Caco-2 (cell line): ENCODE data around the gene CFD. TPM values are rescaled to one million over a fixed set of nuclear protein-coding genes. Genes with fewer than 3 reads are reported as not detected.
A peak's percentile ranks its signal among the peaks of the same experiment; 100 is the strongest.
"Not testable (repeated sequence)": the region's sequence is repeated elsewhere in the genome, so short reads cannot be mapped to it uniquely, and the experiment has no call there.

ENCODE experiments used
- BruUV-seq: library from RNA; stranded (reverse); fragments of 400-500 nt; replicated peaks from 2 replicates; lab custom pipeline; 2021; lab: Mats Ljungman, UMichigan
- CTCF ChIA-PET: fragments of 300-600 bp; sonication (Branson Sonifier 250); formaldehyde crosslinking; loops from one replicate; lab custom pipeline; 2022; ENCODE audit warnings: antibody characterized with exemption; lab: Charles Lee
- POLR2A ChIA-PET: fragments of 300-600 bp; sonication (Branson Sonifier 250); formaldehyde crosslinking; loops from one replicate; lab custom pipeline; 2022; ENCODE audit warnings: antibody characterized with exemption; lab: Charles Lee
- DNase-seq, 2 experiments: peaks; one replicate each; pipeline versions ENCODE4 v3.0.0 to v3.0.0-alpha.2; 2020 to 2022
- H3K27me3 ChIP-seq: replicated peaks from 2 replicates; pipeline ENCODE4 v1.6.0; 2011; ENCODE audit warnings: low read length; ENCODE audit not compliant: control insufficient read depth, insufficient read depth
- H3K36me3 ChIP-seq: 2 replicates; pipeline ENCODE4 v1.5.1; 2011; ENCODE audit warnings: low read length; ENCODE audit not compliant: control insufficient read depth, insufficient read depth
- H3K4me1 ChIP-seq: fragments of 250-450 bp; sonication (Bioruptor Pico); 2 replicates; pipeline ENCODE4 v1.5.1; 2020; ENCODE audit warnings: mild to moderate bottlenecking
- H3K4me3 ChIP-seq: 2 replicates; pipeline ENCODE4 v1.5.1; 2011; ENCODE audit warnings: low read depth, mild to moderate bottlenecking, control low read depth, low read length
- H3K9me3 ChIP-seq: fragments of 250-450 bp; sonication (Bioruptor Pico); 2 replicates; pipeline ENCODE4 v1.5.1; 2020; ENCODE audit warnings: mild to moderate bottlenecking, moderate library complexity
- H3K27ac Mint-ChIP-seq: one replicate; pipeline ENCODE4 v1.8.0; 2022; ENCODE audit warnings: mixed read lengths; ENCODE audit not compliant: unreplicated experiment
- H3K27me3 Mint-ChIP-seq: one replicate; pipeline ENCODE4 v1.8.0; 2022; ENCODE audit warnings: mixed read lengths; ENCODE audit not compliant: insufficient read depth, unreplicated experiment
- H3K36me3 Mint-ChIP-seq: one replicate; pipeline ENCODE4 v1.8.0; 2022; ENCODE audit warnings: mild to moderate bottlenecking, mixed read lengths; ENCODE audit not compliant: insufficient read depth, unreplicated experiment
- H3K4me1 Mint-ChIP-seq: one replicate; pipeline ENCODE4 v1.8.0; 2022; ENCODE audit warnings: low read depth, mixed read lengths; ENCODE audit not compliant: unreplicated experiment
- H3K4me3 Mint-ChIP-seq: one replicate; pipeline ENCODE4 v1.8.0; 2022; ENCODE audit warnings: mild to moderate bottlenecking, moderate library complexity, mixed read lengths; ENCODE audit not compliant: unreplicated experiment
- H3K9me3 Mint-ChIP-seq: one replicate; pipeline ENCODE4 v1.8.0; 2022; ENCODE audit warnings: mixed read lengths; ENCODE audit not compliant: unreplicated experiment
- CTCF ChIP-seq, 2 experiments: fragments of 200-600 bp in 1 of 2; IDR thresholded peaks; 1 replicate in 1 of 2; 2 replicates in 1 of 2; pipeline versions ENCODE4 v1.5.1 to v1.8.0; 2011 to 2022; ENCODE audit warnings: antibody characterized with exemption in 1 of 2, control low read depth in 1 of 2, inconsistent platforms in 1 of 2, low read depth in 1 of 2, low read length in 1 of 2, mild to moderate bottlenecking in 1 of 2, moderate library complexity in 1 of 2; ENCODE audit not compliant: insufficient read depth in 1 of 2, severe bottlenecking in 1 of 2, unreplicated experiment in 1 of 2
- intact Hi-C: fragments of 100-400 bp; cut with micrococcal nuclease; formaldehyde crosslinking; loops from one replicate; pipeline ENCODE4 v1.10.0; 2022; ENCODE audit not compliant: unreplicated experiment
- total RNA-seq: library from RNA; stranded (reverse); gene quantifications from 2 replicates; pipeline ENCODE4 v1.2.3, GENCODE V29; 2022

Gene CFD
- total RNA-seq, 1 experiment from 2014 or later = 6.1 TPM

DNA sequence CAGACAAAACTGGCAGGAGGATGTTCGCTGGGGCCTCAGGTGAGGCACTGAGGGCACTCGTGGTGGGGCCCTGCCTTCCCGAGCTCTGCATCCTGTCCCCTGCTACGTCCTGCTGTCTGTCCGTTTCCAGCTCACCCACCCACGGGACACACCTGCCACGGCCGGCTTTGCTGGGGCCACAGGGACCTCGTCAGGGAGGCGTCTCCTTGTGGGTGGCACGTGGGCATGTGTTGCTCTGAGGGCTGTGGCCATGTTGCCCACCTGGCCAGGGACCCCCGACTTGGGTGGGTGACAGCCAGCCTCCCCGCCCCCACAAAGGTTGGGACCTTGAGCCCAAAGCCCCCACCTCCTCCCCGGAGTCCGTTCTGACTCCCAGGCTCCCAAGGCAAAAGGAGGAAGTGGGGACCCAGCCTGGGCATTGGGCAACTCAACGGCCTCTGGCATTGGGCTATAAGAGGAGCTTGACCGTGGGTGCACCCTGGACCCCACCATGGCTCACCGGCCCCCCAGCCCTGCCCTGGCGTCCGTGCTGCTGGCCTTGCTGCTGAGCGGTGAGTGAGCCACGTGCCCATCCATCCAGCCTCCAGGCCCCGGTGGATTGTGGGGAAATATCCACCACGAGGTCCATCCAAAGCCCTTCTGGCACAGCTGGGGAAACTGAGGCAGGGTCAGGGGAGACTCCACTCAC, 18.8 kb upstream of the CFD start, which contains the start of gene PRTN3:
Gene PRTN3, plus strand, starts transcription at position 481 of the 688 bp plus-strand sequence. Its CDS starts 10 bp downstream, at position 491.
- no peaks in the 10 kb centered on the region for H3K27me3 ChIP-seq
- H3K27ac Mint-ChIP-seq = no peak within 1 kb of the TSS
- no peak for DNase-seq
- no peaks in the 10 kb centered on the region for H3K36me3 ChIP-seq
- intact Hi-C loops = no loop called here
- BruUV-seq = no TSS peak
- H3K4me1 Mint-ChIP-seq = no peaks in the 10 kb centered on the region
- ChIA-PET POLR2A (no interaction called here), CTCF (no interaction called here)
- no peak for TF ChIP-seq CTCF (IDR thresholded peaks at IDR 0.05; ENCODE audit: insufficient read depth in 1 of 2, low read depth in 1 of 2, low read length in 1 of 2, severe bottlenecking in 1 of 2, unreplicated experiment in 1 of 2)
- H3K4me3 Mint-ChIP-seq = peak within 1 kb of the TSS; percentile 20
- no peaks in the 10 kb centered on the region for H3K9me3 ChIP-seq
- no peaks in the 10 kb centered on the region for H3K4me1 ChIP-seq
- peaks cover 13% of the 10 kb centered on the region for H3K36me3 Mint-ChIP-seq
- peaks cover 9% of the 10 kb centered on the region for H3K9me3 Mint-ChIP-seq
- H3K27me3 Mint-ChIP-seq = peaks cover 7% of the 10 kb centered on the region
- H3K4me3 ChIP-seq = no peak within 1 kb of the TSS

GRCh38 chr19:842802-843179, 16.7 kb upstream of the CFD start:
- H3K4me1 Mint-ChIP-seq, DNase-seq, H3K36me3 ChIP-seq, BruUV-seq, intact Hi-C loops, H3K27ac Mint-ChIP-seq, H3K27me3 ChIP-seq, H3K27me3 Mint-ChIP-seq, H3K9me3 Mint-ChIP-seq, H3K9me3 ChIP-seq, H3K4me3 ChIP-seq, H3K4me1 ChIP-seq: not testable (repeated sequence)
- POLR2A ChIA-PET = interaction anchor here (0.6 kb wide), 2 partner anchors 60 to 1446 kb away, joined by 6 to 7 read pairs; no protein-coding TSS in a partner anchor
- CTCF ChIA-PET = interaction anchor here (0.6 to 1.0 kb wide), 2 partner anchors 77 to 148 kb away, joined by 3 read pairs; no protein-coding TSS in a partner anchor
- peak overlapping the region; percentile 75 for H3K4me3 Mint-ChIP-seq
- peaks cover 13% of the 10 kb centered on the region for H3K36me3 Mint-ChIP-seq

GRCh38 chr19:843180-843835, 16.2 kb upstream of the CFD start:
- peaks cover 9% of the 10 kb centered on the region for H3K9me3 Mint-ChIP-seq
- H3K4me1 Mint-ChIP-seq = no peaks in the 10 kb centered on the region
- ChIA-PET POLR2A (interaction anchor here (0.6 kb wide), 3 partner anchors 61 to 1446 kb away, joined by 3 to 7 read pairs (median 6); no protein-coding TSS in a partner anchor), CTCF (interaction anchor here (0.6 to 1.0 kb wide), 2 partner anchors 77 to 148 kb away, joined by 3 read pairs; no protein-coding TSS in a partner anchor)
- peaks cover 13% of the 10 kb centered on the region for H3K36me3 Mint-ChIP-seq
- Histone ChIP-seq H3K27me3 (no peaks in the 10 kb centered on the region), H3K4me1 (no peaks in the 10 kb centered on the region), H3K9me3 (no peaks in the 10 kb centered on the region), H3K36me3 (no peaks in the 10 kb centered on the region), H3K4me3 (peak overlapping the region; percentile 43)
- intact Hi-C loops = no loop called here
- DNase-seq = peak; percentile 54 to 56
- H3K27ac Mint-ChIP-seq = no peak overlapping the region
- no TSS peak for BruUV-seq
- peaks cover 7% of the 10 kb centered on the region for H3K27me3 Mint-ChIP-seq
- peak overlapping the region; percentile 75 for H3K4me3 Mint-ChIP-seq
- peak in 1 of 2 experiments; percentile 35 for TF ChIP-seq CTCF (IDR thresholded peaks at IDR 0.05; ENCODE audit: insufficient read depth in 1 of 2, low read depth in 1 of 2, low read length in 1 of 2, severe bottlenecking in 1 of 2, unreplicated experiment in 1 of 2)
